Measurements from ENCODE around the gene NFATC3.

Gene NFATC3

DNA sequence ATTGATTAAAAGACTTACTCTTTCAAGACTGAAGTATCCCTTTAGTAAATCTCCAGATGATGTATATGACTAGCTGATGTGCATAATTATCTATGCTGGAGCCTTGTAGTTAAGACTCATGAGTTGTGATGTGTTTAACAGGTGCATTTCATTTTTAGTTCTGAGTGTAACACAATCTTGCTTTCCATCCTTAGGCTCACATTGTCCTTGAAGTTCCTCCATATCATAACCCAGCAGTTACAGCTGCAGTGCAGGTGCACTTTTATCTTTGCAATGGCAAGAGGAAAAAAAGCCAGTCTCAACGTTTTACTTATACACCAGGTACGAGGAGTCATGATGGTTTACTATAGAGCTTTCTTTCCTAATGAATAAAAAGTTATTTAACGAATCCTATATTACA is 97.9 kb downstream of the NFATC3 start:
- Histone ChIP-seq H3K9ac (ENCODE audit: low read depth, low read length) (no peak overlapping the region), H3K36me3 (ENCODE audit: control insufficient read depth, insufficient read depth, low read length) (no peaks in the 10 kb centered on the region), H3K4me1 (ENCODE audit: control insufficient read depth, insufficient read depth, low read length) (no peaks in the 10 kb centered on the region), H3K9me3 (ENCODE audit: control insufficient read depth, insufficient read depth, low read length) (no peaks in the 10 kb centered on the region), H3K27me3 (ENCODE audit: control insufficient read depth, insufficient read depth, low read length) (no peaks in the 10 kb centered on the region), H3K4me3 (ENCODE audit: low read depth, low read length) (no peak overlapping the region)

DNA sequence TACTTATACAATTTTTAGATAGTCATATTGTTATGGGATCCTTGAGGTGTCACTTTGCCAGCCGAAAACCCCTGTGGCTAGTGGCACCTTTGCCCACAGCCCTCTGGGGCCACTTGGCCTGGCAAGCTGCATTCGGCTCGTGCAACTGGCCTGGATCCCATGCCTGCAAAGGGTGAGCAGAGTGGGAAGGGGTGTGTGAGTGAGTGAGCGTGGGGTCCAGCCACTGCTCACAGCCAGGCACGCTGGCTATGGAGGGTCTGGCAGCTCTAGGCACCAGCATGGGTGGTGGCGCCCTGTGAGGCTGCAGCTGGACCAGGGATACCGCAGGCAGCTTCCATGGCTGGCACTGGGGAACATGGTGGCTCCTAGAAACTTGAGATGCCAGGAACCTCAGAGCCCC is 101.7 kb downstream of the NFATC3 start:
- Histone ChIP-seq H3K4me1 (ENCODE audit: control insufficient read depth, insufficient read depth, low read length) (no peaks in the 10 kb centered on the region), H3K9me3 (ENCODE audit: control insufficient read depth, insufficient read depth, low read length) (no peaks in the 10 kb centered on the region), H3K4me3 (ENCODE audit: low read depth, low read length) (no peak overlapping the region), H3K9ac (ENCODE audit: low read depth, low read length) (no peak overlapping the region), H3K27me3 (ENCODE audit: control insufficient read depth, insufficient read depth, low read length) (no peaks in the 10 kb centered on the region), H3K36me3 (ENCODE audit: control insufficient read depth, insufficient read depth, low read length) (peaks cover 11% of the 10 kb centered on the region)

DNA sequence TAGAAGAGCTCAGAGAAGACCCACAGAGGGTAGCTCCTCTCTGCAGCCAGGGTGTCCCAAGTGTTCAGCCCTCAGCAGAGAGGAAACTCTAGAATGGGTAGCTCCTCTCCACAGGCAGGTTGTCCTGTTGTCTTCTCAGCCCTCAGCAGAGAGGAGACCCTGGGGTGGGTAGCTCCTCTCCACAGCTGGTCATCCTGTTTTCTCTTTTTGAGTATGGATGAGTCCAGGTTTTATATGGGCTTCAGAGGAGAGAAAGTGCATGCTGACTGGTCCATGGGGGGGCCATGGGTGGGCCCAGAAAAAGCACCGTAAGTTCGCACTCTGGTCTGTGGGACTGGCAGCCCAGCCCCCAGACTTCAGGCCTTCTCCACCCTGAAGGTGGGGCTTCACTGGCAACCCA is 102.3 kb downstream of the NFATC3 start:
- H3K9me3 ChIP-seq (ENCODE audit: control insufficient read depth, insufficient read depth, low read length), result no peaks in the 10 kb centered on the region
- H3K9ac ChIP-seq (ENCODE audit: low read depth, low read length), result no peak overlapping the region
- H3K27me3 ChIP-seq (ENCODE audit: control insufficient read depth, insufficient read depth, low read length), result no peaks in the 10 kb centered on the region
- H3K4me3 ChIP-seq (ENCODE audit: low read depth, low read length), result no peak overlapping the region
- H3K36me3 ChIP-seq (ENCODE audit: control insufficient read depth, insufficient read depth, low read length), result peaks cover 11% of the 10 kb centered on the region
- H3K4me1 ChIP-seq (ENCODE audit: control insufficient read depth, insufficient read depth, low read length), result no peaks in the 10 kb centered on the region

DNA sequence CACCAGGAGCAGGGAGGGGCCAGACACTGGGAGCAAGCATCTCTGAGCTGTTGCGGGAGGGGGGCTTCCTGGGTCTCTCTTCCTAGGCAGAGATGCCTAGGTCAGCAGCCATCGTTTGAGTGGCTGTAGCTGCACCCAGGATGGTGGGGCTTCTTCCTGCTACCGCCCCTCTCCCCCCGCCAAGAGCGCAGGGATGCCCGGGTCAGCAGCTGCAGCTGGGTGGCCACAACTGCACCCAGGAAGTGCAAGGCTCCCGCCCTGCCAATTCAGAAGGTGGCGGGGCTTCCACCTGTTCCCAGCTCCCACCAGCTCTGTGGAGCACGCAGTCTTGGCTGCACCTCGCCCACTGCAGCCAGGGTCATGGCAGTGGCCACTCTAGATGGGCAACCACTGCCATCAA is 103.0 kb downstream of the NFATC3 start:
- no peak overlapping the region for H3K9ac ChIP-seq (ENCODE audit: low read depth, low read length)
- H3K4me1 ChIP-seq (ENCODE audit: control insufficient read depth, insufficient read depth, low read length), result no peaks in the 10 kb centered on the region
- peaks cover 11% of the 10 kb centered on the region for H3K36me3 ChIP-seq (ENCODE audit: control insufficient read depth, insufficient read depth, low read length)
- no peak overlapping the region for H3K4me3 ChIP-seq (ENCODE audit: low read depth, low read length)
- H3K9me3 ChIP-seq (ENCODE audit: control insufficient read depth, insufficient read depth, low read length), result no peaks in the 10 kb centered on the region
- no peaks in the 10 kb centered on the region for H3K27me3 ChIP-seq (ENCODE audit: control insufficient read depth, insufficient read depth, low read length)

DNA sequence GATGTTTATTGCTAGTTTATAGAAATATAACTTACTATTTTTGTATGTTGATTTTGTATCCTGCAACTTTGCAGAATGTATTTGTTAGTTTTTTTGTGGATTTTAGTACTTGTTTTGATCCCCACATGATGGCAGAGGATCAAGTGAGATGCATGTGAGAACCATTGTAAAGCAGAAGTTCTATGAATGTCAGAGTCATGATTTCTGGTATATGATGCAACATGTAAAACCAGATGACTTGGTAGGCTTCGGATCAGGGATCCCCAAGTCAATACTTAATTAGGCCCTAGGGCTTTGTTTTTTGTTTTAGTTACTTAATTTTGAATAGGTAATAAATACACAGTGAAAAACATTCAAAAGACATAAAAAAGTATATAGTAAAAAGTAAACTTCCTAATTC is 104.9 kb downstream of the NFATC3 start:
- no peaks in the 10 kb centered on the region for H3K9me3 ChIP-seq (ENCODE audit: control insufficient read depth, insufficient read depth, low read length)
- H3K4me1 ChIP-seq (ENCODE audit: control insufficient read depth, insufficient read depth, low read length), result no peaks in the 10 kb centered on the region
- no peaks in the 10 kb centered on the region for H3K27me3 ChIP-seq (ENCODE audit: control insufficient read depth, insufficient read depth, low read length)
- H3K36me3 ChIP-seq (ENCODE audit: control insufficient read depth, insufficient read depth, low read length), result peaks cover 11% of the 10 kb centered on the region
- H3K9ac ChIP-seq (ENCODE audit: low read depth, low read length), result no peak overlapping the region
- H3K4me3 ChIP-seq (ENCODE audit: low read depth, low read length), result no peak overlapping the region

DNA sequence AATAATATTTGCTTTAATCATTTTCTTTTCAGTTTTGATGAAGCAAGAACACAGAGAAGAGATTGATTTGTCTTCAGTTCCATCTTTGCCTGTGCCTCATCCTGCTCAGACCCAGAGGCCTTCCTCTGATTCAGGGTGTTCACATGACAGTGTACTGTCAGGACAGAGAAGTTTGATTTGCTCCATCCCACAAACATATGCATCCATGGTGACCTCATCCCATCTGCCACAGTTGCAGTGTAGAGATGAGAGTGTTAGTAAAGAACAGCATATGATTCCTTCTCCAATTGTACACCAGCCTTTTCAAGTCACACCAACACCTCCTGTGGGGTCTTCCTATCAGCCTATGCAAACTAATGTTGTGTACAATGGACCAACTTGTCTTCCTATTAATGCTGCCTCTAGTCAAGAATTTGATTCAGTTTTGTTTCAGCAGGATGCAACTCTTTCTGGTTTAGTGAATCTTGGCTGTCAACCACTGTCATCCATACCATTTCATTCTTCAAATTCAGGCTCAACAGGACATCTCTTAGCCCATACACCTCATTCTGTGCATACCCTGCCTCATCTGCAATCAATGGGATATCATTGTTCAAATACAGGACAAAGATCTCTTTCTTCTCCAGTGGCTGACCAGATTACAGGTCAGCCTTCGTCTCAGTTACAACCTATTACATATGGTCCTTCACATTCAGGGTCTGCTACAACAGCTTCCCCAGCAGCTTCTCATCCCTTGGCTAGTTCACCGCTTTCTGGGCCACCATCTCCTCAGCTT is 105.8 kb downstream of the NFATC3 start:
- Histone ChIP-seq H3K9ac (ENCODE audit: low read depth, low read length) (no peak overlapping the region), H3K9me3 (ENCODE audit: control insufficient read depth, insufficient read depth, low read length) (no peaks in the 10 kb centered on the region), H3K27me3 (ENCODE audit: control insufficient read depth, insufficient read depth, low read length) (no peaks in the 10 kb centered on the region), H3K4me1 (ENCODE audit: control insufficient read depth, insufficient read depth, low read length) (no peaks in the 10 kb centered on the region), H3K36me3 (ENCODE audit: control insufficient read depth, insufficient read depth, low read length) (peaks cover 11% of the 10 kb centered on the region), H3K4me3 (ENCODE audit: low read depth, low read length) (no peak overlapping the region)

DNA sequence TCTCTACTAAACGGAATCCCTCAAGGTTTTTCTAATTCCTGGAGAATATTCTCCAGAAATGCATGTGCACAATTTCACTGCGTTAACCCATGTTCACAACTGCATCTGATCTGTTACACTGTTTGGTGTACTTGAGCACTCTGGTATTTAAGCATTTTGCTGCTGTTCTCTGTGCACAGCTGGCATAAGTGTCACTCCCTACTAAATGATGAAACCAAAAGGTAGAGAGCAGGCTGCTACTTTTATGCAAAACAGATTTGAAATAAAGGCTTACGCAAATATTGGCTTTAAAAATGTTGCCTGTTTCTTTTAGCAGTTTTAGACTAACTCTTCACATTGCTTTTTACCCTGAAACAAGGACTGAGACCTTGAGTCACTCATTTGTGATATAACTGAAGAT is 109.1 kb downstream of the NFATC3 start:
- H3K9me3 ChIP-seq (ENCODE audit: control insufficient read depth, insufficient read depth, low read length), result no peaks in the 10 kb centered on the region
- no peaks in the 10 kb centered on the region for H3K27me3 ChIP-seq (ENCODE audit: control insufficient read depth, insufficient read depth, low read length)
- no peak overlapping the region for H3K9ac ChIP-seq (ENCODE audit: low read depth, low read length)
- H3K4me3 ChIP-seq (ENCODE audit: low read depth, low read length), result no peak overlapping the region
- no peaks in the 10 kb centered on the region for H3K4me1 ChIP-seq (ENCODE audit: control insufficient read depth, insufficient read depth, low read length)
- H3K36me3 ChIP-seq (ENCODE audit: control insufficient read depth, insufficient read depth, low read length), result peaks cover 11% of the 10 kb centered on the region

DNA sequence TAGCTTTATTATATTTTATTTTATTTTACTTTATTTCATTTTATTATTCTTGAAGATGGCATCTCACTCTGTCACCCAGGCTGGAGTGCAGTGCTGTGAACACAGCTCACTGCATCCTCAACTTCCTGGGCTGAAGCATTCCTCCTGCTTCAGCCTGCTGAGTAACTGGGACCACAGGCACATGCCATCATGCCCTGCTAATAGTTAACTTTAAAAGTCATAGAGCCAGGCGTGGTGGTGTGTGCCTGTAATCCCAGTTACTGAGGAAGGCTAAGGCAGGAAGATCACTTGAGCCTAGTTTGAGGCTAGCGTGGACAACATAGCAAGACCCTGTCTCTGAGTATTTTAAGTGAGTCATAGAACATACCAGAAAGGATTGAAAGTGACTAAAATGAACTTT is 112.1 kb downstream of the NFATC3 start:
- Histone ChIP-seq H3K36me3 (ENCODE audit: control insufficient read depth, insufficient read depth, low read length) (no peaks in the 10 kb centered on the region), H3K4me1 (ENCODE audit: control insufficient read depth, insufficient read depth, low read length) (no peaks in the 10 kb centered on the region), H3K27me3 (ENCODE audit: control insufficient read depth, insufficient read depth, low read length) (no peaks in the 10 kb centered on the region), H3K4me3 (ENCODE audit: low read depth, low read length) (no peak overlapping the region), H3K9me3 (ENCODE audit: control insufficient read depth, insufficient read depth, low read length) (no peaks in the 10 kb centered on the region), H3K9ac (ENCODE audit: low read depth, low read length) (no peak overlapping the region)

DNA sequence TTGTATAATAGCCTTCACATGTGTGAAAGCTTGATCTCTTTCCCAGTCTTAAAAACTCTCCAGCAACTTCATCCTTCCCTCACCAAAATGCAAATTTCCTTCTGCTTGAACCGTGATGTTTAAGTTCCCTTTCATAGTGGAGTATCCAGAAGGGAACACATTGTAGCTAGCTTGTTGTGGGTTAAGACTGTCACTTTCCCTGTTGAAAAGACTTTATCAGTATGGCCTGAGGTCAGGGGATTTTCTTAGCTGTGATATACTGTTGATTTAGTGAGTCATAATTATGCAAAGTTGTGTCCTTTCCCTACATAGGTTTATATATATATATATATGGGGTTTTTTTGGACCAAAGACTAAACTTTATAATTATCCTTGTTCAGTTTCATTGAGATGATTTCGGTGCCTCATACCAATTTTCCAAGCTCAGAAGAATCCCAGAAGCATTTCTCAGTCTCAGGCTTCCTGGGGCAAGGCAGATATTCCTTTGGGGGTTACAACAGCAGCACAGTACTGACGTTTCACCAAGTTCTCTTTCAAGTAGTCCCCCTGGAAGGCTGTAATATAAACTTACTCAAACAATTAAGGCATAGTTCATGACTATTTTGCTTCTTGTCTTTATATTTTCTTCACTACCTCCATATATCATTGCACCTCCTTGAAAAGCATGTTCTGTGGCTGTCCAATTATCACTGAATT is 115.1 kb downstream of the NFATC3 start:
- no peaks in the 10 kb centered on the region for H3K36me3 ChIP-seq (ENCODE audit: control insufficient read depth, insufficient read depth, low read length)
- H3K4me1 ChIP-seq (ENCODE audit: control insufficient read depth, insufficient read depth, low read length), result no peaks in the 10 kb centered on the region
- H3K9me3 ChIP-seq (ENCODE audit: control insufficient read depth, insufficient read depth, low read length), result no peaks in the 10 kb centered on the region
- H3K27me3 ChIP-seq (ENCODE audit: control insufficient read depth, insufficient read depth, low read length), result no peaks in the 10 kb centered on the region
- no peak overlapping the region for H3K9ac ChIP-seq (ENCODE audit: low read depth, low read length)
- no peak overlapping the region for H3K4me3 ChIP-seq (ENCODE audit: low read depth, low read length)

DNA sequence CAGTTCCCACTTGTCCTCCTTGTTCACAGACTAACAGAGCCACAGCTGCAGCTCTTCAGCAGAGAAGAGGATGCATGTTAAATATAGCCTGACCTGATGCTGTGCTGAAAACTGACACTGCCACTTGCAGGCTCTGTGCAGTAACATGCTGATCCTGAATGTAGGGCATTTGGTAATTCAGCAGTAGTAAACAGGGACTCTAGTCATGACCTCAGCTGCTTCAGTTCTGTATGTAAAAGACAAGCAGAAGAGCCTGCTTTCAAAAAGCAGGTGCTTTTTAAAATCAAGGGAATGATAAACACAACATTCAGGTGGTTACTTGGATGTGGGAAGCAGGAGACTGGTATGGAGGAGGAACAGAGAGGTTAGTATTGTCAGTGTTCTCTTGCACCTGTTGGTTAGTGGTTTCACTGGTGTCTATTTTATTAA is 116.9 kb downstream of the NFATC3 start:
- no peak overlapping the region for H3K4me3 ChIP-seq (ENCODE audit: low read depth, low read length)
- no peak overlapping the region for H3K9ac ChIP-seq (ENCODE audit: low read depth, low read length)
- H3K27me3 ChIP-seq (ENCODE audit: control insufficient read depth, insufficient read depth, low read length), result no peaks in the 10 kb centered on the region
- no peaks in the 10 kb centered on the region for H3K4me1 ChIP-seq (ENCODE audit: control insufficient read depth, insufficient read depth, low read length)
- no peaks in the 10 kb centered on the region for H3K9me3 ChIP-seq (ENCODE audit: control insufficient read depth, insufficient read depth, low read length)
- no peaks in the 10 kb centered on the region for H3K36me3 ChIP-seq (ENCODE audit: control insufficient read depth, insufficient read depth, low read length)

DNA sequence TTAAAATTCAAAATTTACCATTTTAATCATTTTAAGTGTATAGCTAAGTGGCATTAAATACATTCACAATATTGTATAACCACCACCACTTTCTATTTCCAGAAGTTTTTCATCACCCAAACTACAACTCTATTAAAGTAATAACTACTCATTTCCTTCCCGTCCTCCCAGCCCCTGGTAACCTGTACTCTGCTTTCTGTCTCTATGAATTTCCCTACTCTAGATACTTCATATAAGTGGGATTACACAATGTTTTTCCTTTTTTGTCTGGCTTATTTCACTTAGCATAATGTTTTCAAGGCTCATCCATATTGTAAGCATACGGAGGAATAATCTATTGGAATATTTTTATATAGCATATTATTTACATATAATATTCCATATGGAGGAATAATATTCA is 121.1 kb downstream of the NFATC3 start:
- Histone ChIP-seq H3K27me3 (ENCODE audit: control insufficient read depth, insufficient read depth, low read length) (no peaks in the 10 kb centered on the region), H3K36me3 (ENCODE audit: control insufficient read depth, insufficient read depth, low read length) (no peaks in the 10 kb centered on the region), H3K9me3 (ENCODE audit: control insufficient read depth, insufficient read depth, low read length) (no peaks in the 10 kb centered on the region), H3K4me1 (ENCODE audit: control insufficient read depth, insufficient read depth, low read length) (no peaks in the 10 kb centered on the region), H3K9ac (ENCODE audit: low read depth, low read length) (no peak overlapping the region), H3K4me3 (ENCODE audit: low read depth, low read length) (no peak overlapping the region)

DNA sequence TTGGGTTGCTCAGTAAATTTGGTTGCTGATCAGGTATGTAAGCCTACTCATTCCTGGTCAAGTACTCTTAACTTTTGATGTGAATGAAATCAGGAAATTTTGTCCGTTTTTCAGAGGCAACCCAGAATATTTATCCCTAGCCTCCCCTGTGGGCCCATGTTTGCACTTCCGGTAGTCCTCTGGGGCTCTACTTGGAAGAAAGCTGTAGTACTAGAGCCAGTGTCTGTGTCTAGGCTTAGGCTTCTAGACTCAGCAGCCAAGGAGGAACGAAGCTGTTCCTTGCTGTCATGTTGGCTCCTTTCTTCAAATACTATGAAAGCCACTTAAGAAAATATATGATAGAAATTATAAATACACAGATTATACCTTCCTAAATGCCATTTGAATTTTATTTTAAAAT is 129.6 kb downstream of the NFATC3 start:
- Histone ChIP-seq H3K9me3 (ENCODE audit: control insufficient read depth, insufficient read depth, low read length) (no peaks in the 10 kb centered on the region), H3K36me3 (ENCODE audit: control insufficient read depth, insufficient read depth, low read length) (no peaks in the 10 kb centered on the region), H3K4me3 (ENCODE audit: low read depth, low read length) (no peak overlapping the region)

More for the DNA sequence above, 129.6 kb downstream of the NFATC3 start:
- no peak overlapping the region for H3K9ac ChIP-seq (ENCODE audit: low read depth, low read length)
- H3K27me3 ChIP-seq (ENCODE audit: control insufficient read depth, insufficient read depth, low read length), result no peaks in the 10 kb centered on the region
- H3K4me1 ChIP-seq (ENCODE audit: control insufficient read depth, insufficient read depth, low read length), result no peaks in the 10 kb centered on the region

Measured in iPS-15b (cell line).